GM21737 (cell line): Measurements from ENCODE around the gene SWSAP1.

ENCODE experiments used
- ATAC-seq: cut with Tn5 transposase; IDR thresholded peaks from one replicate; pipeline ENCODE4 v1.9.1; 2021; ENCODE audit warnings: mild to moderate bottlenecking, moderate library complexity; ENCODE audit not compliant: unreplicated experiment

The SWSAP1 gene

GRCh38 chr19:11408591-11408990 lies 34.1 kb downstream of the SWSAP1 start:
- ATAC-seq = no peak

GRCh38 chr19:11410682-11411081 lies 36.2 kb downstream of the SWSAP1 start:
- no peak for ATAC-seq

DNA sequence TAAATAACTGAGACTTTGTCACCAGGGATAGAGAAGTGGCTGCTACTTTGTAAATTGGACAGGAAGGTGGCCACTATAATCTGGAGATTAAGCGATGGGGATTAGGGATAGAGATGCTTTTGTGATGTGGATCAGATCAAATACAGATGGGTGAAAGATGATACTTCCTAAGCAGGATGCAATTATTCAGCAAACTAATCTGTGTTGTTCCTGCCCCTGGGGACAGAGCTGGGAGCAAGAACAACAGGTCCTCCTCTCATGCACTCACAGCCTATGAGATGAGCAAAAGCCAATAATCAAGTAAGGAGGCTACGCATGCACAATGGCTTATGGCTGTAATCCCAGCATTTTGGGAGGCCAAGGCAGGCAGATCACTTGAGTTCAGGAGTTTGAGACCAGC lies 40.1 kb downstream of the SWSAP1 start:
- no peak for ATAC-seq

- ATAC-seq = no peak
Observed at GRCh38 chr19:11416346-11417052, 42.0 kb downstream of the SWSAP1 start.

DNA sequence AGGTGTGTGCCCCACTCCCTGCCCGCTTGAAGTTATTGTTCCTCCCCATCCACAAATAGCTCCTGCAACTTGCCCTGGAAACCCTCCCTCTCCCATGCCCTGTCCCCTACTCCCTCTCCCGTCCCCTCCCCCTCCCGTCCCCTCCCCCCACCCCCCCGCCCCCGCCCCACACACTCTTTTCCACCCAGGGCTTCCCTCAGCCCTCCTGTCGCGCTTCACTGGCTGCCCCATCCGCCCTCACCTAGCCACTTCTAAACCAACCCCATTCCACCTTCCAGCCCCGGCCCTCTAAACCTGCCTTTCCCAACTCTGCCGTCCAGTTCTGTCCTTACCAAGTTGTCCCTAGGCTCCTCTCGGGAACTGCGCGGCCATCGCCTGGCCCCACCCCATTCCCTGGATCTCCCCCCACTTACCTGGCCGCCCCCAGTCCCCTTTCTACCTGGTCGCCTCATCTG lies 43.7 kb downstream of the SWSAP1 start:
- ATAC-seq = no peak

- ATAC-seq = no peak
Observed at GRCh38 chr19:11418549-11419506, 44.4 kb downstream of the SWSAP1 start, which contains the start of gene RGL3. RGL3 (minus strand) TSS chr19:11419314; CDS start chr19:11419278, 36 bp downstream.

GRCh38 chr19:11420429-11421370 lies 46.2 kb downstream of the SWSAP1 start:
- ATAC-seq = no peak

- peak; percentile 29 for ATAC-seq
Observed at GRCh38 chr19:11421371-11422098, 47.1 kb downstream of the SWSAP1 start.

GRCh38 chr19:11422163-11423065 lies 47.9 kb downstream of the SWSAP1 start:
- peak; percentile 67 for ATAC-seq

- no peak for ATAC-seq
Observed at GRCh38 chr19:11423164-11423790, 48.8 kb downstream of the SWSAP1 start.

- ATAC-seq = no peak
Observed at GRCh38 chr19:11423791-11424181, 49.3 kb downstream of the SWSAP1 start.
